ENCODE data around the gene SEPTIN5. TPM values are rescaled to one million over a fixed set of nuclear protein-coding genes. Genes with fewer than 3 reads are reported as not detected.

The SEPTIN5 gene
- total RNA-seq, 1 experiment from 2014 or later = 2.0 TPM

- H3K79me2 ChIP-seq (ENCODE audit: low read depth) = no peaks in the 10 kb centered on the region
- DNase-seq = no peak
- no TSS peak for BruUV-seq (replicated peaks)
- H3K9me3 ChIP-seq (ENCODE audit: insufficient read depth, low read depth) = no peaks in the 10 kb centered on the region
- no peak overlapping the region for H3K4me3 ChIP-seq
- H3K9me2 ChIP-seq (ENCODE audit: insufficient read depth) = no peaks in the 10 kb centered on the region
- TF ChIP-seq EZH2 (IDR thresholded peaks at IDR 0.05; ENCODE audit: low read depth) (no peak), CTCF (conservative IDR thresholded peaks at IDR 0.05) (no peak)
- no peaks in the 10 kb centered on the region for H3F3A ChIP-seq (ENCODE audit: insufficient read depth, low read depth)
- H3K4me2 ChIP-seq = no peak overlapping the region
- H3K27me3 ChIP-seq (ENCODE audit: insufficient read depth, low read depth) = no peaks in the 10 kb centered on the region
- ChIA-PET CTCF (interaction anchor here (0.7 kb wide), 1 partner anchor 118 kb away, joined by 3 read pairs; no protein-coding TSS in a partner anchor), POLR2A (ENCODE audit: unreplicated experiment) (no interaction called here)
- intact Hi-C loops (cut with micrococcal nuclease; ENCODE audit: unreplicated experiment) = no loop called here
- H3K36me3 ChIP-seq (ENCODE audit: low read depth) = no peaks in the 10 kb centered on the region
- H4K20me1 ChIP-seq (ENCODE audit: insufficient read depth) = no peaks in the 10 kb centered on the region
- H3K4me1 ChIP-seq (replicated peaks; ENCODE audit: insufficient read depth) = no peaks in the 10 kb centered on the region; the same call in 1 of the 2 replicates
- H2AFZ ChIP-seq = no peak overlapping the region
- no peak overlapping the region for H3K27ac ChIP-seq
Measured at GRCh38 chr22:19680911-19681862, 33.1 kb upstream of the SEPTIN5 start.

GRCh38 chr22:19681863-19682245, 32.4 kb upstream of the SEPTIN5 start:
- Histone ChIP-seq H2AFZ (no peak overlapping the region), H3K4me2 (no peak overlapping the region), H3K9me2 (ENCODE audit: insufficient read depth) (no peaks in the 10 kb centered on the region), H3K79me2 (ENCODE audit: low read depth) (no peaks in the 10 kb centered on the region), H3K27ac (no peak overlapping the region), H3K27me3 (ENCODE audit: insufficient read depth, low read depth) (no peaks in the 10 kb centered on the region), H3K9me3 (ENCODE audit: insufficient read depth, low read depth) (no peaks in the 10 kb centered on the region), H3K36me3 (ENCODE audit: low read depth) (no peaks in the 10 kb centered on the region), H3K4me3 (no peak overlapping the region), H3F3A (ENCODE audit: insufficient read depth, low read depth) (no peaks in the 10 kb centered on the region), H3K4me1 (replicated peaks; ENCODE audit: insufficient read depth) (no peaks in the 10 kb centered on the region; the same call in 1 of the 2 replicates), H4K20me1 (ENCODE audit: insufficient read depth) (no peaks in the 10 kb centered on the region)
- no peak for TF ChIP-seq EZH2 (IDR thresholded peaks at IDR 0.05; ENCODE audit: low read depth)
- no peak for DNase-seq
- ChIA-PET CTCF (no interaction called here), POLR2A (ENCODE audit: unreplicated experiment) (no interaction called here)
- BruUV-seq (replicated peaks) = no TSS peak
- intact Hi-C loops (cut with micrococcal nuclease; ENCODE audit: unreplicated experiment) = no loop called here

- DNase-seq = no peak
- intact Hi-C loops (cut with micrococcal nuclease; ENCODE audit: unreplicated experiment) = no loop called here
- H2AFZ ChIP-seq = no peak overlapping the region
- no peaks in the 10 kb centered on the region for H3K9me3 ChIP-seq (ENCODE audit: insufficient read depth, low read depth)
- CTCF ChIA-PET = no interaction called here
- BruUV-seq (replicated peaks) = no TSS peak
- H3K4me3 ChIP-seq = no peak overlapping the region
- peaks cover 12% of the 10 kb centered on the region for H3F3A ChIP-seq (ENCODE audit: insufficient read depth, low read depth)
- H3K27me3 ChIP-seq (ENCODE audit: insufficient read depth, low read depth) = no peaks in the 10 kb centered on the region
- no peaks in the 10 kb centered on the region for H3K9me2 ChIP-seq (ENCODE audit: insufficient read depth)
- no peak for TF ChIP-seq EZH2 (IDR thresholded peaks at IDR 0.05; ENCODE audit: low read depth)
- TF ChIP-seq CTCF (conservative IDR thresholded peaks at IDR 0.05) = no peak
- POLR2A ChIA-PET (ENCODE audit: unreplicated experiment) = no interaction called here
- H3K79me2 ChIP-seq (ENCODE audit: low read depth) = no peaks in the 10 kb centered on the region
- H3K4me2 ChIP-seq = no peak overlapping the region
- no peak overlapping the region for H3K27ac ChIP-seq
- no peaks in the 10 kb centered on the region for H4K20me1 ChIP-seq (ENCODE audit: insufficient read depth)
- H3K4me1 ChIP-seq (replicated peaks; ENCODE audit: insufficient read depth) = peaks cover 35% of the 10 kb centered on the region
- no peaks in the 10 kb centered on the region for H3K36me3 ChIP-seq (ENCODE audit: low read depth)
Measured at GRCh38 chr22:19686946-19687345, 27.4 kb upstream of the SEPTIN5 start.

All from PC-9 (cell line).